ENCODE measurements around the gene HCN2.

HCN2 gene

DNA sequence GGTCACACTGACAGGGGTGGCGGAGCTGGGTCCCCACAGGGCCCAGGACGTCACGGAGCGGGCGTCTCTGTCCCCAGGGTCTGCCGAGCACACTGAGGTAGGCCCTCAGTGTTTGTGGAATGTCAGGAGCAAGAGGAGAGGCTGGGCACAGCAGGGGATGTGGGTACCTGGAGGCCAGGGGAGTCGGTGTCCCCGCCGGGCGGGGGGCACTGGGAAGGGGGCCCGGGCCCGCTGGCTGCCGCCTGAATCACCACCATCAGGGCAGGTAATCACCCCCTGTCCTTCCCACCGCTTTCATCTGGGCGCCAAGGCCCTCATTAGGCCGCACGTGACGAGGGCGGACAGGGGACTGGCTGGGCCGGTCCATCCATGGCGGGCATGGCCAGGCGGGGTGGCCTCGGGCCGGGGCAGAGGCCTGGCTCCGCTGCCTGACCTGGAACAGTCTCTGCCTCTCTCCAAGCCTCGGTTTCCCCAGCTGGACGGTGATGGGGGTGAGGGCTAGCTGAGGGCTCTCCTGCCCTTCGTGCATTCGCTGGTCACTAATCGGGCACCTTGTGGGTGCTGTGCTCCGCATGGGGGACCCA is 51.0 kb downstream of the HCN2 start:
- DNase-seq (ENCODE audit: low read depth), result no peak

DNA sequence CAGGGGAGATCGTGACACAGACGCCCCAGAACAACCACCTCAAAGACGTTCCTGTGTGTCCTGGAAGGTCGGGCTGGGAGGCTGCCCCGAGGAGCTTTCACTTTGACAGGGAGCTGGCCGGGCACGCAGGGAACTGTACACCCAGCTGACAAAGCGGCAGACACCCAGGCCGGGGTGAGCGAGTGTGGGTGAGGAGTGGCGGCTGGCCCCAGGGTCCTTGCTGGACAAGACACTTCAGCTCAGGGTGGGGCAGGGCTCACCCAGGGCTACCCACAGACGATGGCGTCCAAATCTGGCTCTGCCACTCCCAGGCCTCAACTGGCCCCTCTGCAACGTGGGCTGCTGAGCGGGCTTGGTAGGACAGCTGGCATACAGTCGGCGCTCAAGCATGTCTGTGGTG is 52.0 kb downstream of the HCN2 start:
- DNase-seq (ENCODE audit: low read depth), result no peak

DNA sequence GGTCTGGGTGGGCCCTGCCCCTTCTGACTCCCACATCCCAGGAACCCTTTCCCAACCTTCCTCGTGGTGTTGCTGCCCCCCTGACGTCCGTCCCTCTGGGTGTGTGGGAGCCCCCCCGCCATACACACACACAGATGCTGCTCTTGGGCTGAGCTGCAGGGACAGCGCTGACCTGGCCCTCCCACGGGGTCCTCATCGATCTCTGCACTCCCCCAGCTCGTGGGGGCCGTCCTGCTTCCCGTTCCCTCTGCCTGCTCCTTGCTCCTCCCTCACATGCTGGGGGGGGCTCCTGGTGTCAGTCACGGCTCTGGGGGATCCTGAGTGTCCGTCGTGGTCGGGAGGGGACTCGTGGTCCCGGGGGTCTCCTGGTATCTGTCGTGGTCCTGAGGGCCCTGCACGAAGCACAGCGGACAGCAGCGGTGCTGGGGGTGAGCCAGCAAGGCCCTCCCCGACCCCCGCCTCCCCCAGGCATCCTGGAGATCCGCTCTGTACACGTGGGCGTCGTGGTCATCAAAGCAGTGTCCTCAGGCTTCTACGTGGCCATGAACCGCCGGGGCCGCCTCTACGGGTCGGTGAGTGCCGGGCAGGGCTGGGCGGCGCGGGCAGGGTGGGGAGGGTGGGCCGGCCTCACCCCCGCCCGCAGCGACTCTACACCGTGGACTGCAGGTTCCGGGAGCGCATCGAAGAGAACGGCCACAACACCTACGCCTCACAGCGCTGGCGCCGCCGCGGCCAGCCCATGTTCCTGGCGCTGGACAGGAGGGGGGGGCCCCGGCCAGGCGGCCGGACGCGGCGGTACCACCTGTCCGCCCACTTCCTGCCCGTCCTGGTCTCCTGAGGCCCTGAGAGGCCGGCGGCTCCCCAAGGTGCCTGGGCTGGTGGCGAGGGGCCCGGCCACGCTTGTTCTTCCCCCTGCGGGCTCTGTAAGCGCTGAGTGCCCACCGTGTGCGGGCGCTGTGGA is 53.4 kb downstream of the HCN2 start:
- DNase-seq (ENCODE audit: low read depth), result no peak

DNA sequence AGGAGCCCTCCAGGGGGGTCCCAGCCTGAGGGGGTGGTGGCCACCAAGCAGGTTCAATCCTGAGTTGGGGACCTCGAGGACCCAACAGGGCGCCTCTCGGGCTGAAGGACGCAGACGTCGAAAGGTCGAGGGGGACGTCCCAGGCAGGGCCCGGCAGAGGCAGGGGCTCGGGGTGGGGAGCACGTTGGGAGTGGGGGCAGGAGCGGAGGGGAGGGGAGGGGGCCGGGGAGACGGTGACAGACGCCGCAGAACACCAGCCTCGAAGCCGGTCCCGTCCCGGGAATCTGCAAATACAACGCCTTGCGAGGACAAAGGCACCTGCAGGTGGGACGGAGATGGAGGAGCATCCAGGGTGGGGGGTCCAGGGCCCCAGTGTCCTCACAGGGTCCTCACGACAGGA is 54.1 kb downstream of the HCN2 start:
- no peak for DNase-seq (ENCODE audit: low read depth)

DNA sequence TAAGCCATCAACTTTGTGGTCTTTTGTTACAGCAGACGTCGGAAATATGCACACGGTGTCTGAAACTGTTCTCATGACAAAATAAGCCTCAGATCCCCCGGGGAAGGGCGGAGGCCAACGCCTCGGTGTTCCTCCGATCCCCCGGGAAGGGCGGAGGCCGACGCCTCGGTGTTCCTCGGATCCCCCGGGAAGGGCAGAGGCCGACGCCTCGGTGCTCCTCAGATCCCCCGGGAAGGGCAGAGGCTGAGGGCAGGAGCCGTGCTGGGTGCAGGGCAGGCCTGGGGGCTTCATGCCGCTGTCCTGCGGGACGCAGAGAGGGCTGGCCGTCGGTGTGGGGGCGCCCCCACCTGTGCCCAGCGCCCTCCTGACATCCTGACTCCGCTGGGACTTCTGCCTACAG is 54.7 kb downstream of the HCN2 start:
- no peak for DNase-seq (ENCODE audit: low read depth)

DNA sequence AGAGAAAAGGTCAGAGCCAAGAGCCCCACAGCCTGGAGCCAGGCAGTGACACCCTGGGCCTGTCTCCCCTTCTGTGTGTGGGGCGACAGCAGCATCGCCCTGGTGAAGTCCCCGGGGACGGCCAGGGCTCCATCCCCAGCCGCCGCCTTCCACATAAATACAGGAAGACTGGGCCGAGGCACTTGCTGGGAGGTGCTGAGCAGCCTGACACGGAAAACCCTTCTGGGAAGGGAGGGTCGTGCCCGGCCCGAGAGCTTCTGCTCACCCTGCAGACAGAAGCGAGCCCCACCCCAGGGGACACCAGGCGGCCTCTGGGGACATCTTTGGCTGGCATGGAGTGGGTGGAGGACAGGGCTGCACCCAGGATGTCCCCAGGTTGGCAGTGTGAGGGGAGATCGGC is 55.1 kb downstream of the HCN2 start:
- DNase-seq (ENCODE audit: low read depth), result no peak

DNA sequence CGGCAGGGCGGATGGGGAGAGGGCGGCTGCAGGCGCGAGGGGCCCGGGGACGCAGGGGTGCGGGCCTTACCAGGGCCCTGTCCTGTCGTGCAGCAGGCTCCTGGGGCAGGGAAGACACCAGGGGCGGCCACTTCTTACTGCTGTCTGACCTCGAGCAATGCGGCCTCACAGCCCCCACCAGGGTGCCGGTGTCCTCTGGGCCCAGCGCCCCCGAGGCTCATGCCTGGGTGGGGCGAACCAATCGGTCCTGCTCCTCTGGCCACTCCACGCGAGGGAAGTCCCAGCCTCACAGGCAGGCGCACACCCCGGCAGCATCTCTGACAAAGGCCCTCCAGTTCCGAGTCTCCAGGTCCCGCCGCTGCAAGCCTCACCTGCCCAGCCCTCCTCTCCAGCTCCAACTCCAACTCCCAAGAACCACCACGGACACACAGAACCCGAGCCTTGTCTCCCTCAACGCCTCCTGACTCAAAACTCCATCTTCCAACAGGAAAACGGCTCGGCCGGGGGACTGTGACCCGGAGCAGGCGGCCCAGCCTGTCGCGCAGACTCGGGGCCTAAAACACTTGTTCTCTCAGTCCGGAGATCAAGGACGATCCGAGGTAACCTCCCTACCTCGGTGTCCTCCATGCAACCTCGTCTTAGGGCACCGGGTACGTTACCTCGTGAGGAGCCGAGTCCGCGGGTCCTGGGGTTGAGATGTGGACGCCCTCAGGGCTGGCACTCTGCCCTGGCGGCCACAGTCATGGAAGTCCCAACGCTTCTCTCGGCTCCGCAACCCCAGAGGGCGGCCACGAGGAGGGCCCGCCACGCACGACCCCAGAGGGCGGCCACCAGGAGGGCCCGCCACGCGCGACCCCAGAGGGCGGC is 56.5 kb downstream of the HCN2 start:
- no peak for DNase-seq (ENCODE audit: low read depth)

DNA sequence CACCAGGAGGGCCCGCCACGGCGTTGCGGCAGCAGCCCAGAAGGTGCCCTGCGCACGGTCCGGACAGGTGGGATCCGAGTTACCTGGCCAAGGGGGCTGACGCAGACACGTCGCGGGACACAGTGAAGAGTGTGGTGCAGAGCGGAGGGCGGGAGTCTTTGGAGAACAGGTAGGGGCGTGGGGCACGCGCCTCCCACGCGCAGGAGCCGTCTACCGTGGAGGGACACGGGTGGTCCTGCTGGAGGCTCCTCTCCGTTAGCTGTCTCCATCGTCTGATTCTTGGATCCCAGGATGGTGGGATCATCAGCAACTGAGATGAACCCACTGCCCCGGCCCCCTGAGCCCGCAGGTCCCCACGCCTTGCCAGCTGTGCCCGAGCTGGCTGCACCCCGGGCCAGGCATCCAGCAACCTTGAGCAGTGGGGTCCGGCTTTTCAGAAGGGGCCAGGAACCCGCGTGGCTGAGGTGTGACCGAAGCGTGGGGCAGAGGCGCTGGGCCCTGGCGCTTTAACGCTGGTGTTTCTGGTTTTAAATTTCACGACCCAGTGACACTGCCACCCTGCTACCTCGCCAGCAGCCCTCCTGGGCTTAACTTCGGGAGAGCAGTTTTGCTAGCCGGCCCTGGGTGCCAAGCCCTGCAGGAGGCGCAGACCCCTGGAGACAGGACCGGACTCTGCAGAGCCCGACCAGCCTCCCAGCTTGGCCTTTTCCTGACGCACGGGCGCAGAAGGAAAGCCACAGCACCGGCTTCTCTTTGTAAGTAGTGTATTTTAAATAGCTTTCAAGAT is 57.3 kb downstream of the HCN2 start:
- DNase-seq (ENCODE audit: low read depth), result no peak

DNA sequence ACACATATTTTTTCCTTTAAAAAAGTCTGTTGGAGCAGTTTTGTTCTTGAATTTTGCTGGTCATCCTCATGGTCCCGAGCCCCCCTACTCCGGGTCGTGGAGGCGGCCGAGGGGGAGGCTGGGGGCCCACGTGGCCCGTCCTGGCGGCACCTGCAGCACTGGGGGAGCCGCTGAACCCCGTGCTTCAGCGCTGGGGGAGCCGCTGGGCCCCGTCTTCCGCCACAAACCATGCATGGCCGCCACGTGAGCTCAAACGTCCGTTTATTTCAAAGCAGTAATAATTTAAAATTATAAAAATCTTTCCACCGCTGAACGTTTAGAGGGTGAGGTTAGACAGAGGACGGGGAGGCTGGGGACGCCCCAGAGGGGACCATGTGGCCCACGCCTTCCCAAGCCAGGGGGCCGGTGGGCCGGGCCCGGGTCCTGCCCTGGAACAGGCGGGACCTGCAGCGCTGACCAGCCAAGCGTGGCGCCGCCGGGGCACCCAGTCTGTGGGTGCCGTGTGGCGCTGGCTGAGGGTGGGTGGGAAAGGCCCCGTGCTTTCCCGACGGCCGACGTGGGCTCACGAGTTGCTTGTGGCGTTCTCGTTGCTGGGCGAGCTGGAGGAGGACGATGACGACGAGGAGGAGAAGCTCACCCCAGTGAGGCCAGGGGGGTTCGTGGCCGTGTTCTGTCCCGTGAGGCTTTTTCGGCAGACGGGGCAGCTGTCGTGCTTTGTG is 58.0 kb downstream of the HCN2 start:
- no peak for DNase-seq (ENCODE audit: low read depth)

DNA sequence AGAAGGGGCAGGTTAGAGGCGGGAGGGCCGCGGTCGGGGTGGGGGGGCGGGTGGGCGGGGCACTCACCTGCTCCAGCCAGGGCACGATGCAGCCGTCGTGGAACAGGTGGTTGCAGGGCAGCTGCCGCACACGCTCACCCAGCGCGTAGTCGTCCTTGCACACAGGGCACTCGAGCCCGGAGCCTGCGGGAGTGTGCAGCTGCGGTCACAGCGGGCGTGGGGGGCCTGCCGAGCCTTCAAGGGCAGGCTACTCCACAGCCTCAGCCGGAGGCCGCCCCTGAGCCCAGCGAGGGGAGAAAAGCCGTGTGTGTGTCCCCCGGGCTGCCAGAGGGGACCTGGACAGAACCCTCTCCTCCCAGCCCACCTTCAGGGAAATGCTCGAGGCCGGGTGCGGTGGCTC is 58.6 kb downstream of the HCN2 start:
- no peak for DNase-seq (ENCODE audit: low read depth)

DNA sequence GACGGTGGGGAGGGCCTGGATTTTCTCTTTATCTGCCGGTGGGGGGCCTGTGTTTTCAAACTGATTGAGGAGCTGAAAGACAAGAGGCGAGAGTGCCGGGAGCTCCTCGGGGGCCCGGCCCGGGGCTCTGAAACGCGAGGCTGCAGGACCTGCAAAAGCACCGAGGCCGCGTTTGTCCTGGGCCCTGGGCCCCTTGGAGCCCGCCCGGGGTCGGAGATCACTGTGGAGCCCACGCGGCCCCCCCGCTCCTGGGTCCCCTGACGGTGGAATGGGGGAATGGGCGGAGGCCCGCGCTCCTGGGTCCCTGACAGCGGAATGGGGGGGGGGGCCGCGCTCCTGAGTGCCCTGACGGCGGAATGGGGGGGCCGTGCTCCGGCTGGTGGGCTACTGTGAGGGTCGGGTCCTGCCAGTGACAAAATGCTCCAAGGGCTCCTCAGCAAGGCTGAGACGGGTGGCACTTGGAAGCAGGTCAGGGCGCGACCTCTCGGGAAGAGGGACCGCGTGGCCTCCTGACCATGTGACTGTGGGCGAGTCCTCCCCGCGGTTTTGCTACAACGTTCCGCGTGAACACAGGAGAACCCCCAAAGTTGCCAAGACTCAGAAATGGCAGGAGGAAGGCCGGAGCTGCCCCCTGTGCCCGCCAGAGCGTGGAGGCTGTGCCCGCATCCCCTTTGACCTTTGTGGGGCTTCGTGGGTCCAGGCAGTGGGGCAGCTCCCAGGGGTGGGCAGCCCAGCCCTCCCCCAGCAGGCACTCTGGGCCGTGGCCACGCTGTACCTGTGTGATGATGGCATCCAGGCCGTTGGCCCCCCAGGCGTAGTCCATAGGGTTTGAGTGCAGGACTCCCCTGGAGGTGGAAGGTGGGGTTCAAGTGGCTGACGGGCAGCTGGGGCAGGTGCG is 59.5 kb downstream of the HCN2 start:
- DNase-seq (ENCODE audit: low read depth), result no peak

DNA sequence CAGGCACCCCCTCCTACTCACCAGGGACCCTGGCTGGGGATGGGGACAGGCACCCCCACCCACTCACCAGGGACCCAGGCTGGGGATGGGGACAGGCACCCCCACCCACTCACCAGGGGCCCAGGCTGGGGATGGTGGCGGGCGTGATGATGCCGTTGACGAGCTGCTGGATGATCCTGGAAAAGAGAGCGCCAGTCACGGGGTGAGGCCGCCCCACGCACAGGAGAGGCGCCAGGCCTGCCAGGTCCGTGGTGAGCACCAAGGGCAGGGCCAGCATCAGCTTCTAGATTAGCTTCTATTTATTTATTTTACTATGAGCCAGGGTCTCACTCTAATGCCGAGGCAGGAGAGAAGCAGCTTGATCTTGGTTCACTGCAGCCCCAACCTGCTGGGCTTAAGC is 60.4 kb downstream of the HCN2 start:
- DNase-seq (ENCODE audit: low read depth), result no peak

DNA sequence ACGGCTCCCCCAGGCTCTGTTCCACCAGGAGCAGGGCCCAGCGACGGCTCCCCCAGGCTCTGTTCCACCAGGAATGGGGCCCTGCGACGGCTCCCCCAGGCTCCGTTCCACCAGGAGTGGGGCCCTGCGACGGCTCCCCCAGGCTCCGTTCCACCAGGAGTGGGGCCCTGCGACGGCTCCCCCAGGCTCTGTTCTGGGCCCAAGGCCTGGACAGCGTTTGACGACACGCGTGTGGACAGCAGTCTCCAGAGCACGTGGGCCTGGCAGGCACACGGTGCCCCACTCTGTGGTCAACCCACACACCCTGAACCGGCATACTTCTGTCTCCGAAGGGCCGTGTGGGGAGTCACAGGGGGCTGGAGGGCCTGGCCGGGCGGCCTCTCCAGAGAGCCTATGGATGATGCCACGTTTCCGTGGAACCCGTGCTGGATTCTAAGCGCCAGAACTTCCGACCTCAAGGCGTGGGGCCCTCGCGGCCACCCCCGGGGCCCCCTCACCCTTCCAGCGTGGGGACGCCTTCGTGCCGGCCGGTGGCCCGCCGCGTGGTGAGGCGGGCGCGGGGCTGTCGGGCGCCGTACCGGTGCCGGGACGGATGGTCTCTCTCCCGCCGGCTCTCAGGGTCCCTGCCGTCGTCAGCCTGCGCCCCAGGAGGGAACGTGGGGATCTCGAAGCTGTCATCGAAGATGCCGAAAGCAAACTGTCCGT is 61.6 kb downstream of the HCN2 start:
- DNase-seq (ENCODE audit: low read depth), result no peak

DNA sequence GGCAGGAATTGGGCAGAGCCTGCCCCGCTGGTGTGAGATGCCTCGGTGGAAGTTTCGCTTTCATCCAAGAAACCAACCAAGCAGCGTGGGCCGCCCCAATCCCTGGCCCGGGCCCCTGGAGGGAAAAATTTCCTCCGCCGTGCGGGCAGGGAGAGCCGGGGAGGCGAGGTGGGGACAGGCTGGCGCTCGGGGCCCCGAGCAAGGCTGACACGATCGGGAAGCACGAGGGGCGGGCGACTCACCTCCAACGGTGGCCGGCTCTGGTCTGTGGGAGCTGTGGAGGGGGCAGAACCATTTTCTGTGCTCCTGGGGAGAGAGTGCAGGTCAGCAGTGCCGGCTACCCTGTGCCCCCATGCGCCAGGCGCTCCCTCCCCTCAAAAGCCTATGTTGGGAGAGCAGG is 62.3 kb downstream of the HCN2 start:
- no peak for DNase-seq (ENCODE audit: low read depth)

DNA sequence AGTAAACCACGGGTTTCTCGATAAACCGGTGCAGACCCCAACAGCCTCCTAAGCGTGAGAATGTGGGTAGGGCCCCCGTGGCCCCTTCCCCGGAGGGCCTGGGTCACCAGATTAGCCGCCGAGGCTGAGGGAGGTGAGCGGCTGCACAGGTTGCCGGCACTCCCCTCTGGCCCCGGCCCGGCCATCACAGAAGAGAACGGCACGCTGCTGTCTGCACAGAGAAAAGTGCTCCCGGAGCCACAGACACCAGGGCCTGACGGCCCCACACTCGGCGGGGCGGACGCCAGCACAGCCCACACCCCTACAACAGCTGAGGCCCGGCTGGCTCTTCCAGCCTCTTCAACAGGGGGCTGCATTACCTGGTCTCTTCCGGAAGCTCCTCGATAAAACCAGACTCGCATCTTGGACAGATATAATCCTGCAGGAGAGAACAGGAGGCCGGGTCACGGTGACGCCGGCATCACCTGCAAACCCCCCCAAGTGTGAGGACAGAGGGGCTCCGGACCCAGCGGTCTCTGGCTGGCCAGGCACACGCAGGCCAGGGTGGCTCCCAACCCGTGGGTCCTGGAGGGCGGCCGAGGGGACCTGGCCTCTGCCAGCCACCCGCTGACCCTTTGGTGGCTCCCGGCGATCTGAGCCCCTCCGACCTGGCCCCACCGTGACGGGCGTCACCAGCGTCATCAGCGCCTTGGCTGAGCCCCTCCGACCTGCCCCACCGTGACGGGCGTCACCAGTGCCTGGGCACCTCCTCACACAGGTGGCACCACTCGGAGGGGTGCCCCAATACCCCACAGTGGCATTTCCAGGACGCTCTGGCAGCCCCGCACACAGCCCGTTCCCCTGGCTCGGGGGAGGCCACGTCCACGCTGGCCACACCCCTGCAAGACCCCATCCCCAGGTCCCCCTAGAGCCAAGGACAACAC is 63.0 kb downstream of the HCN2 start:
- DNase-seq (ENCODE audit: low read depth), result no peak

DNA sequence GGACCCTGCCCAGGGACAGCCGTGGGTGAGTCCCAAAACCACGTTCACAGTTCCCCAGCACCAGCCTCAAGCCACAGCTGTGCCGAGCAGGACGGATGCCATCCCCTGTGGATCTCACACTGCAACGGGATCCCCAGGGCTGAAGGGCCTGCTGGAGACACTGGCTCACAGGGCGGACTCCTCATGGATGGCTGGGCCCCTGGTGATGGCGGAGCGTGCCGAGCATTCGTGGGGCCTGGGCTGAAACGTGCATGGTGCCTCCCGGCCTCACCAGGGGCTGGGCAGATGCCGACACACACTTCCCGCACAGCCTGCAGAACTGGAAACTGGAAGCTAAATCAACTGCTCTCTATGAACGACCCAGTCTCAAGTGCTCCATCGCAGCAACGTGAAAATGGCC is 63.7 kb downstream of the HCN2 start:
- DNase-seq (ENCODE audit: low read depth), result no peak

DNA sequence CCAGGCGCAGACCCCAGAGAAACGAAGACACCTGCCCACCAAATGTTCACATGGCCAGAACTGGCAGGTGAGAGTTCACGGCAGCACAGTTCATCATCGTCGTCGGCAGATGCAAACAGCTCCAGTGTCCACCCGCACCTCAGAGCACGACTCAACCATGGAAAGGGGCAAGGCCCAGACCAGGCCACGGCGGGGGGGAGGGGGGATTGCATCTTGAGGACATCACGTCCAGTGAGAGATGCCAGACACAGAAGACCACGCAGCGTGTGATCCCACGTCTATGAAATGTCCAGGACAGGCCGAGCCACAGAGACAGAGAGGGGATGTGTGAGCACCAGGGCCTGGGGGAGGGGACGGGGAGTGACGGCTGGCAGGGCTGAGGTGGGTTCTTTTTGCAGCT is 66.0 kb downstream of the HCN2 start:
- no peak for DNase-seq (ENCODE audit: low read depth)
